Stomach (tissue), 4 donors: ENCODE results near the gene TLE6.

Experiments used
- CTCF ChIP-seq, 7 experiments: fragments of 450-650 bp in 4 of 7; fragments of 200-600 bp in 3 of 7; sonication (generic) in 3 of 7; IDR thresholded peaks; one replicate each; pipeline ENCODE4 v1.5.1; 2016 to 2019; ENCODE audit warnings: antibody characterized with exemption in 7 of 7, control low read depth in 2 of 7, mild to moderate bottlenecking in 1 of 7
- POLR2A ChIP-seq, 4 donors: fragments of 450-650 bp; IDR thresholded peaks; one replicate each; pipeline ENCODE4 v1.6.1; 2016; ENCODE audit warnings: antibody characterized with exemption in 4 of 4, control low read depth in 2 of 4, mild to moderate bottlenecking in 1 of 4, moderate library complexity in 1 of 4
- POLR2AphosphoS5 ChIP-seq, 3 donors: sonication (generic); formaldehyde crosslinking; IDR thresholded peaks; one replicate each; pipeline ENCODE4 v1.6.1; 2016; ENCODE audit warnings: antibody characterized with exemption in 3 of 3

- TF ChIP-seq CTCF (IDR thresholded peaks at IDR 0.05): no peak
- no peak for TF ChIP-seq POLR2A (IDR thresholded peaks at IDR 0.05)
- TF ChIP-seq POLR2AphosphoS5 (IDR thresholded peaks at IDR 0.05): no peak
These were observed 65.4 kb downstream of the TLE6 start for GRCh38 chr19:3042621-3043267.
